ENCODE data around the gene DDX59. TPM values are rescaled to one million over a fixed set of nuclear protein-coding genes. Genes with fewer than 3 reads are reported as not detected.

The DDX59 gene
- polyA plus RNA-seq, 1 of the 3 experiments (the other 2 are of a cell fraction) = 8.9 TPM

DNA sequence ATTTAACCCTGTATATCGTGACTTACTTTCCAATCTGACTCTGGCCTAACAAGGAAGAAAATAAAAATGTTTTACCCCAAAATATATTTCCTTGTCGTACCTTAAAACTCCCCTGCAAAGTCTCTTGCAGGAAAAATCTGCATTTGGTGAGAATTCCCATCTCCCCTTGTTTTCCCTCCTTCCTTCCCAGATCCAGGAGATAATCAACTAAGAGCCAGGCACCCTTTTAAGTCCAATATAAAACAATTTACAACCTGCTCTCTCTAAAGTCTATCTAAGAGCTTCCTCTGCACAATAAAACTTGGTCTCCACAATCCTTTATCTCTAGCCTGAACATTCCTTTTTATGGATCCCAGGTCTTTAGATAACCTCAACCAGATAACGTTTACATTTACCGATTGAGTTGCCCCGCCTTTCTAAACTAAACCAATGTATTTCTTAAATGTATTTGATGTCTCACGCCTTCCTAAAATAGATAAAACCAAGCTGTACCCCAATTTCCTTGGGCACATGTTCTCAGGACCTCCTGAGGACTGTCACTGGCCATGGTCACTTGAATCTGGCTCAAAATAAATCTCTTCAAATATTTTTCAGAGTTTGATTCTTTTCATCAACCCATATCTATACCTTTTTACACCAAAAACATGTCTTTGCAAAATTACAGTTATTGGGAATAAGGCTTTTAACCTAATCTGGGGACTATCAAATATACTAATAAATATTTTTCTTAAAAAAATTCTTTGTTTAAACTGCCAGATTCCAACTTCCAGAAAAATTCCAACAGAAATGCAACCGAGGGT lies 993 bp downstream of the DDX59 start:
- ChIA-PET POLR2A (interaction anchor here (0.7 to 2.1 kb wide), 4 partner anchors 9 to 69 kb away, joined by 3 to 20 read pairs (median 3); partner anchors contain the start of genes CAMSAP2 and KIF14), CTCF (interaction anchor here (1.0 to 2.4 kb wide), 5 partner anchors 20 to 139 kb away, joined by 3 to 18 read pairs (median 3); no protein-coding TSS in a partner anchor)
- Histone ChIP-seq H3F3A (replicated peaks; ENCODE audit: insufficient read depth) (peaks cover 15% of the 10 kb centered on the region), H3K27ac (ENCODE audit: low read depth in 2 of 2, low read length in 1 of 2) (peak overlapping the region; percentile 99), H3K4me3 (ENCODE audit: low read depth in 2 of 2, low read length in 1 of 2) (peak overlapping the region; percentile 84 to 95), H3K79me2 (ENCODE audit: insufficient read depth) (peaks cover 31% of the 10 kb centered on the region), H3K9ac (peak overlapping the region; percentile 100), H3K9me3 (no peaks in the 10 kb centered on the region), H2AFZ (ENCODE audit: low read depth) (peak overlapping the region; percentile 79), H3K4me2 (peak overlapping the region; percentile 71), H3K4me1 (ENCODE audit: control insufficient read depth in 1 of 2, insufficient read depth in 2 of 2, low read depth in 1 of 2, low read length in 1 of 2) (peaks cover 7 to 18% of the 10 kb centered on the region in 2 experiments; a peak in 3 of 4 replicates), H3K9me2 (no peaks in the 10 kb centered on the region), H3K27me3 (ENCODE audit: insufficient read depth) (no peaks in the 10 kb centered on the region), H3K36me3 (replicated peaks in 1 of 2; ENCODE audit: control insufficient read depth in 1 of 2, insufficient read depth in 2 of 2, low read length in 1 of 2) (peaks cover 14 to 18% of the 10 kb centered on the region in 2 experiments), H4K20me1 (ENCODE audit: insufficient read depth) (no peaks in the 10 kb centered on the region)
- DNase-seq = no peak
- WGBS (ENCODE audit: low lambda C conversion rate) = 28% methylated on average over 7 of the region's 7 CpGs
- TF ChIP-seq JUND (IDR thresholded peaks at IDR 0.05) (no peak), FOXJ3 (CRISPR knock-in tag; IDR thresholded peaks at IDR 0.05) (no peak), EP300 (IDR thresholded peaks at IDR 0.05; ENCODE audit: borderline replicate concordance in 1 of 2, low read depth in 1 of 2, low read length in 1 of 2) (no peak), SIN3A (IDR thresholded peaks at IDR 0.05; ENCODE audit: borderline replicate concordance, low read depth, low read length) (no peak)
- TF ChIP-seq, protein P1, sequence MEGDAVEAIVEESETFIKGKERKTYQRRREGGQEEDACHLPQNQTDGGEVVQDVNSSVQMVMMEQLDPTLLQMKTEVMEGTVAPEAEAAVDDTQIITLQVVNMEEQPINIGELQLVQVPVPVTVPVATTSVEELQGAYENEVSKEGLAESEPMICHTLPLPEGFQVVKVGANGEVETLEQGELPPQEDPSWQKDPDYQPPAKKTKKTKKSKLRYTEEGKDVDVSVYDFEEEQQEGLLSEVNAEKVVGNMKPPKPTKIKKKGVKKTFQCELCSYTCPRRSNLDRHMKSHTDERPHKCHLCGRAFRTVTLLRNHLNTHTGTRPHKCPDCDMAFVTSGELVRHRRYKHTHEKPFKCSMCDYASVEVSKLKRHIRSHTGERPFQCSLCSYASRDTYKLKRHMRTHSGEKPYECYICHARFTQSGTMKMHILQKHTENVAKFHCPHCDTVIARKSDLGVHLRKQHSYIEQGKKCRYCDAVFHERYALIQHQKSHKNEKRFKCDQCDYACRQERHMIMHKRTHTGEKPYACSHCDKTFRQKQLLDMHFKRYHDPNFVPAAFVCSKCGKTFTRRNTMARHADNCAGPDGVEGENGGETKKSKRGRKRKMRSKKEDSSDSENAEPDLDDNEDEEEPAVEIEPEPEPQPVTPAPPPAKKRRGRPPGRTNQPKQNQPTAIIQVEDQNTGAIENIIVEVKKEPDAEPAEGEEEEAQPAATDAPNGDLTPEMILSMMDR (IDR thresholded peaks at IDR 0.05) = no peak

DNA sequence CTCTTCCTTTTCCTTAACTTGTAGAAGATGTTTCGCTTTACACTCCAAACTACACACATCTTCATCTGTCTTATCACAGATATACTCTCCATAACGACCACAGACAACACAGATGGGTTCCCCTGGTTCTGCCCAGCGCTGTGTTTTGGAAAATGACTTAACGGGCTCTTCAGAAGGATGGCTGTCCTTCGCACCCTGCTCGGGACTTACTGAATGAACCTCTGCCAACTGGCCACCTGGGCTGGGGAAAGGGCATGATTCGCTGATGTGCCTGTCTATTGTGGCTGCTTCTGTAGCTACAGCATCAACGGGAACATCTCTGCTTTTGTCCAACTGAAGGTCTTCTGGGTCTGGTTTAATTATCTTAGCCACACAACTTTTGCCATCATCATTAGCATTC lies 3.4 kb downstream of the DDX59 start:
- Histone ChIP-seq H3K4me1 (ENCODE audit: control insufficient read depth in 1 of 2, insufficient read depth in 2 of 2, low read depth in 1 of 2, low read length in 1 of 2) (peaks cover 7 to 18% of the 10 kb centered on the region in 2 experiments; a peak in 3 of 4 replicates), H3K4me3 (ENCODE audit: low read depth in 2 of 2, low read length in 1 of 2) (no peak overlapping the region), H2AFZ (ENCODE audit: low read depth) (no peak overlapping the region), H3K9me2 (no peaks in the 10 kb centered on the region), H3F3A (replicated peaks; ENCODE audit: insufficient read depth) (peaks cover 19% of the 10 kb centered on the region), H3K4me2 (no peak overlapping the region), H3K9me3 (no peaks in the 10 kb centered on the region), H3K27ac (ENCODE audit: low read depth in 2 of 2, low read length in 1 of 2) (no peak overlapping the region), H3K27me3 (ENCODE audit: insufficient read depth) (no peaks in the 10 kb centered on the region), H3K9ac (no peak overlapping the region), H3K79me2 (ENCODE audit: insufficient read depth) (peaks cover 30% of the 10 kb centered on the region), H4K20me1 (ENCODE audit: insufficient read depth) (no peaks in the 10 kb centered on the region), H3K36me3 (replicated peaks in 1 of 2; ENCODE audit: control insufficient read depth in 1 of 2, insufficient read depth in 2 of 2, low read length in 1 of 2) (peaks cover 33 to 34% of the 10 kb centered on the region in 2 experiments)
- WGBS (ENCODE audit: low lambda C conversion rate) = 90% methylated on average over 8 of the region's 8 CpGs
- ChIA-PET CTCF (interaction anchor here (1.6 kb wide), 1 partner anchor 44 kb away, joined by 5 read pairs; no protein-coding TSS in a partner anchor), POLR2A (no interaction called here)
- DNase-seq = no peak
- TF ChIP-seq TAF1 (IDR thresholded peaks at IDR 0.05; ENCODE audit: borderline replicate concordance, low read depth, low read length) (no peak), YY1 (IDR thresholded peaks at IDR 0.05; ENCODE audit: low read depth) (no peak)

DNA sequence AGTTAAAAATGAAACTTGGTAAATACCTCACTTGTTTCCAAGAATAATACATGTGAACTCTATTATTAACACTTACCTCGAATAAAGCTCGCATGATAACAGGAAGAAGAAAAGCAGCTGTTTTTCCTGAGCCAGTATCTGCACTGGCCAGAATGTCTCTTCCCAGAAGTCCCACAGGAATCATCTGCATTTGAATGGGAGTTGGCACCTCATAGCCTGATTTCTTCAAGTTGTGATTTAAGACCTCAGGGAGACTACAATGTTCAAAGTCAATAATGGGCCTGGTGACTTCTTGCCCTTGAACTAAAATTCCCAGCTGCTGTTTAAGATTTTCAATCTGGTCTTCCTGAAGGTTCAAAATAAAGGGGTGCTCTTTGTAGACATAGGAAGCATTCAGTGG lies 3.8 kb downstream of the DDX59 start:
- Histone ChIP-seq H3K36me3 (replicated peaks in 1 of 2; ENCODE audit: control insufficient read depth in 1 of 2, insufficient read depth in 2 of 2, low read length in 1 of 2) (peaks cover 35 to 36% of the 10 kb centered on the region in 2 experiments), H3K9ac (no peak overlapping the region), H3K27ac (ENCODE audit: low read depth in 2 of 2, low read length in 1 of 2) (no peak overlapping the region), H3K79me2 (ENCODE audit: insufficient read depth) (peaks cover 25% of the 10 kb centered on the region), H3K27me3 (ENCODE audit: insufficient read depth) (no peaks in the 10 kb centered on the region), H2AFZ (ENCODE audit: low read depth) (no peak overlapping the region), H3K4me2 (no peak overlapping the region), H3K4me3 (ENCODE audit: low read depth in 2 of 2, low read length in 1 of 2) (no peak overlapping the region), H3F3A (replicated peaks; ENCODE audit: insufficient read depth) (peaks cover 18% of the 10 kb centered on the region), H4K20me1 (ENCODE audit: insufficient read depth) (no peaks in the 10 kb centered on the region), H3K4me1 (ENCODE audit: control insufficient read depth in 1 of 2, insufficient read depth in 2 of 2, low read depth in 1 of 2, low read length in 1 of 2) (peaks cover 7 to 13% of the 10 kb centered on the region in 2 experiments; a peak in 3 of 4 replicates), H3K9me3 (no peaks in the 10 kb centered on the region), H3K9me2 (no peaks in the 10 kb centered on the region)
- WGBS (ENCODE audit: low lambda C conversion rate) = 76% methylated on average over 2 of the region's 2 CpGs
- ChIA-PET POLR2A (no interaction called here), CTCF (interaction anchor here (1.6 kb wide), 1 partner anchor 43 kb away, joined by 5 read pairs; no protein-coding TSS in a partner anchor)
- no peak for DNase-seq
- no peak for TF ChIP-seq SIN3A (IDR thresholded peaks at IDR 0.05; ENCODE audit: borderline replicate concordance, low read depth, low read length)
- TF ChIP-seq CHD2 (IDR thresholded peaks at IDR 0.05; ENCODE audit: low read length, partially characterized antibody) = no peak
- TF ChIP-seq RCOR1 (IDR thresholded peaks at IDR 0.05; ENCODE audit: low read length) = no peak
- no peak for TF ChIP-seq NRF1 (IDR thresholded peaks at IDR 0.05; ENCODE audit: low read depth, low read length)
- no peak for TF ChIP-seq SMC3 (IDR thresholded peaks at IDR 0.05; ENCODE audit: low read depth, low read length)
